T1000 (cell line): ENCODE results near the gene TEKT2.

Source experiments
- DNase-seq: peaks from one replicate; lab custom pipeline; 2025; ENCODE audit warnings: mixed read lengths; lab: John Stamatoyannopoulos, UW

Gene TEKT2

DNA sequence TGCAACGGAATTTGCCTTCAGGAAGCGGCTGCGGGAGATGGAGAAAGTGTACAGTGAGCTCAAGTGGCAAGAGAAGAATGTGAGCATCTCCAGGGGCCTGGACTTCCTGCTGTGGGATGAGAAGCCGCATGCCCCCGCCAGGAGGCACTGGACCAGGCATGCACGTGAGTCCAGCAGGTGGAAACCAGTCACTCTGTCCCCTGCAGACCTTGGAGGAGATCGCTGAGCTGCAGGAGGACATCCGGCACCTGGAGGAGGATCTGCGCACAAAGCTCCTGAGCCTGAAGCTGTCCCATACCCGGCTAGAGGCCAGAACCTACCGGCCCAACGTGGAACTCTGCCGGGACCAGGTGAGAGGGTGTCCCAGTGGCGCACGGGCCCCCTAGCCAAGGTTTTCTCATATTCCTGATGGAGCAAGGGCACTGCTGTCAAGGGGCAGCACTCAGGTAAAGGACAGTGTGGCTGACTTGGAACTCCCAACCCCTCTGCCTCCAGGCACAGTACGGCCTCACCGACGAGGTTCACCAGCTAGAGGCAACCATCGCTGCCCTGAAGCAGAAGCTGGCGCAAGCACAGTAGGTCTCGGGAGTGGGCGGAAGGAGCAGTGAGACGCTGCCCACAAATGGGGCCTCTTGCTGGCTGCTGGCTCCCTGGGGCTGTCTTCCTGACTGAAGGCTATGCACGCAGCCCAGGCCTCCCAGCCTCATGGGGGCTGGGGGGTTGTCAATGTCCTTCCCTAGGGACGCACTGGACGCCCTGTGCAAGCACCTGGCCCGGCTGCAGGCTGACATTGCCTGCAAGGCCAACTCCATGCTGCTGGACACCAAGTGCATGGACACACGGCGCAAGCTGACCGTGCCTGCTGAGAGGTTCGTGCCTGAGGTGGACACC, 3.6 kb downstream of the TEKT2 start:
- no peak for DNase-seq

DNA sequence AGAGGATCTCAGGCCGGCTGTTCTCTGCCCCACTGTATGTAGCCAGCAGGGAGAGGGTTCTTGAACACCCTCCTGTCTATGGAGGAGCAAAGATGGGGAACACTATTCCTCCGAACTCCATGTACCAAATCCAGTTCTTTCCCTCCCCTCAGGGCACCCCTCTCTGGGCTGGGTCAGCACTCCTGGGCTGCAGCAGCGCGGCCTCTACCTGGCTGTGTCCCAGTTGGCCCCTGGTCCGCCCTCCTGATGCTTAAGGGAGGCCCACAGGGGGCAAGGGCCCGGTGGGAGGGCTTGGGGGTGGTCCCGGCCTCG, 4.3 kb downstream of the TEKT2 start:
- DNase-seq, result no peak

DNA sequence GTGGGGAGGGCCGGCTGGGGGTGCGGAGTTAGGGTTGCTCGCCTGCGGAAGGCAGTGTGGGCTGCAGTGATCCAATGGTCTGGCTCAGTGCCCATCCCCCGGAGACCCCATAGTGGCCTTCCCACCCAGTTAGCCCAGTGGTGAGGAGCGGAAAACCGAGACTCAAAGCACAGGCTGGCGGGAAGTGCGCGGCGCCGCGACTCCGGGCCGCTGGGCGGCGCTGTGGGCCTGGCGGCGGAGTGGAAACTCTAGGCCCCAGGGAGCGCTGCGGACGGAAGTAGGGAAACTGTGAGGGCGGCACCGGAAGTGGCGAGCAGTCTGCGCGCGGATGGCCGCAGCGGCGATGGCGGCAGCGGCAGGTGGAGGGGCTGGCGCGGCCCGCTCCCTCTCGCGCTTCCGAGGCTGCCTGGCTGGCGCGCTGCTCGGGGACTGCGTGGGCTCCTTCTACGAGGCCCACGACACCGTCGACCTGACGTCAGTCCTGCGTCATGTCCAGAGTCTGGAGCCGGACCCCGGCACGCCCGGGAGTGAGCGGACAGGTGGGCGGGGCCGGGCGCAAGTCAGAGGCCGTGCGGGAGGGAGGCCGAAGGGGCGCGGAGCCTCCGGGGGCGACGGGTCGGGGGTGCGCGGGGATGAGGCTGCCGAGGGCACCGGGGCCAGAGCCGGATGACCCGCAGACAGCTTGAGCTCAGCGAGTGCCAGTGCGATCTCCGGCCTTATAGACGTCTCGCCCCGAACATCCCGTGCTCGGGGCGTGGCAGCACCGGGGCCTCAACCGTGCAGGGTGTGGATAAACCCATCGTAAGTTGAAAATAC, 4.9 kb downstream of the TEKT2 start, which contains the start of gene ADPRS:
Gene ADPRS (plus strand): TSS at position 316 of the 816 bp plus-strand sequence. CDS start 13 bp downstream, at position 329.
- DNase-seq, result peak; percentile 88

DNA sequence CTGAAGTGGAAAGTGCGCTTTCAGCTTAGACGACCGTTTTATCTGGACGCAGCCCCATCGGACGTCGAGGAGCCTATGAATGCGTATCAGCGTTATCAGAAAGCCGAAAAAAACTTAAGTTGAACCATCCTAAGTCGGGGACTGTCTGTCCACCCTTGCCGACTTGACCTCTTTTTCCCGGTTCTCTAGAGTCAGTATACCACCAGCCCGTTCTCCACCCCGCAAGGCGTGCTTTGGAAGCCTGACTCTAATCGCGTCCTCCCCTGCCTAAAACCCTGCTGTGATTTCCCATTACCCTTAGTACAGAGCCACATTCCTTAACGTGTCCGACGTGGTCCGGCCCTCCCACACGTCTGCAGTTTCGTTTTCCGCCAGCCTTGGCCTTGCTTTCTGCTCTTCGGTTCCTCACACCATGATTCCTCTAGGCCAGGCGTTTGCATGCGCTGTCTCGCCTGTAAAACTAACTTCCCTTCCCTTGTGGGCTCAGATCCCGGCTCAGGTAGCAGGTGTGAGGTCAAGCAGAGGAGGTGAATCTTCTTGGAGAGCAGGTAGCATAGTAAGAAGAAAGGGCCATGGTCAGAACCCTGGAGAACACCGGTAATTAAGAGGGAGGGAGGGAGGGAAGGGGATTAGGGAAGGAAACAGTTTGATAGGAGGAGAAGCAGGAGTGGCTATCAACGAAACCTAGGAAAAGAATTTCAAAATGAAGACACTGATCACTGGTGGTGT, 5.7 kb downstream of the TEKT2 start:
- no peak for DNase-seq

DNA sequence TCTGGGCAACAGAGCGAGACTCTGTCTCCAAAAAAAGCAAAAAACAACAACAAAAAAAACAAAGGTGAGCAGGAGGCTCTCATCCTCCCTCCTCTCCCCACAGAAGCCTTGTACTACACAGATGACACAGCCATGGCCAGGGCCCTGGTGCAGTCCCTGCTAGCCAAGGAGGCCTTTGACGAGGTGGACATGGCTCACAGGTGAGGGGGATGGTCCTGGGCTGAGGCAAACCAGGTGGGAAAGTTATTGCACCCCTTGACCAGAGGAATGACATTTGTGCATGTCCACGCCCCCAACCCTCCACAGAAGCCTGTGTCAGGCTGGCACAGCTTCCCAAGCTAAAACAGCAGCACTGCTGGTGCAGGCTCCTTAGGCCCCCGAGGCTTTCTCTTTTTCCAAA, 7.2 kb downstream of the TEKT2 start:
- no peak for DNase-seq

DNA sequence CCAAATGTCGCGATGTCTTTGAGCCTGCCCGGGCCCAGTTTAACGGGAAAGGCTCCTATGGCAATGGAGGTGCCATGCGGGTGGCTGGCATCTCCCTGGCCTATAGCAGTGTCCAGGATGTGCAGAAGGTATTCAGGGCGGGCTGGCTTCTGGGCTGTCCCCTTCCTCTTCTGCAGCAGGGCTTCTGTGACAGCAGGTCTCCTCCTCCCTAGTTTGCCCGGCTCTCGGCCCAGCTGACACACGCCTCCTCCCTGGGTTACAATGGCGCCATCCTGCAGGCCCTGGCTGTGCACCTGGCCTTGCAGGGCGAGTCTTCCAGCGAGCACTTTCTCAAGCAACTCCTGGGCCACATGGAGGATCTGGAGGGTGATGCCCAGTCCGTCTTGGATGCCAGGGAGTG, 7.8 kb downstream of the TEKT2 start:
- no peak for DNase-seq

DNA sequence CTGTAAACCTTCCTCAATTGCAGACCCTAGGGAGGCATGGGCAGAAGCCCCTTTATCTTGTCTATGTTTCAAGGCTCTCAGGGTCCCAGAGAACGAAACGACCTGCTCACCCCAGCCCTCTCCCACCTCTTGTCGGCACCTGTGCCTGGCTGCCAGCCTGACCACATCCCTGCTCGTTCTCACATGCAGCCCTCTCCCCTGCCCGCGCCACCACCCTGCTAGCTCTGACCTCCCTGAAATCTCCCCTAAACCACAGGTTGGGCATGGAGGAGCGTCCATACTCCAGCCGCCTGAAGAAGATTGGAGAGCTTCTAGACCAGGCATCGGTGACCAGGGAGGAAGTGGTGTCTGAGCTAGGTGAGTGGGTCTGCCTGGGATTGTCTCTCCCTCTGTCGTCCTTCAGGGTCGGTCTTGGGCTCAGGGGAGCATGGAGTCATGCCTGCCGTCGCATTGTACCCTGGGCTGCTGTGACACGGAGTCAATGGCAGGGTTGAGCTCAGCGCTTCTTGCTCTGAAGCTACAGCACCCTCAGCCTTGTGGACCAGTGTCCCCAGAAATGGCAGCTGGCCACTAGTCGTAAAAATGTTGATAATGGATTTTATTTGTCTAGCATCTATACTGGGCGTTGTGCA, 8.4 kb downstream of the TEKT2 start:
- DNase-seq, result no peak

DNA sequence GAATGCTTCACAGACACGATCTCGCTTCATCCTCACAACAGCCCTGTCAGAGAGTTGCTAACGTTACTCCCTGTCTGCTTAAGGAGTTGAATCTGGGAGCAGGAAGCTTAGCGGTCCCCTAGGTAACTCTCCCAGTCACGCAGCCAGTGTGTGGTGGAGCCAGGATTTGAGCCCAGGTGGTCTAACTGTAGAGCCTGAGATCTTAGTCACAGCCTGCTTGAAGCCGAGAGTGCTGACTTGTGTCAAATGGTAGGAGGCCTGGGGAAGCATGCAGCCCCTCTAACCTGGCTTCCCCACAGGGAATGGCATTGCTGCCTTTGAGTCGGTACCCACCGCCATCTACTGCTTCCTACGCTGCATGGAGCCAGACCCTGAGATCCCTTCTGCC, 8.9 kb downstream of the TEKT2 start:
- DNase-seq, result no peak

DNA sequence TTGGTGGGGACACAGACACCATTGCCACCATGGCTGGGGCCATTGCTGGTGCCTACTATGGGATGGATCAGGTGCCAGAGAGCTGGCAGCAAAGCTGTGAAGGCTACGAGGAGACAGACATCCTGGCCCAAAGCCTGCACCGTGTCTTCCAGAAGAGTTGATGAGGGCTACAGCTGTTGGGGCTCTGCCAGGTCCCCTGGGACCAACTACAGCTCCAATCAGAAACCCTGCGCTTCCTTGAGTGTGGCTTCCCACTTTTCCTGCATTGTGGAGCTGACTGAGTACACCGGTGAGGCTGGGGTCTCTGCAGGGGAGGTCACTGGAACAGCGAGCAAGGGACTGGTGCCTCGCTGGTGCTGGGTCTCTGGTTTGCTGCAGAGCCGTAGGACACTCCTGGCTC, 9.3 kb downstream of the TEKT2 start:
- no peak for DNase-seq

DNA sequence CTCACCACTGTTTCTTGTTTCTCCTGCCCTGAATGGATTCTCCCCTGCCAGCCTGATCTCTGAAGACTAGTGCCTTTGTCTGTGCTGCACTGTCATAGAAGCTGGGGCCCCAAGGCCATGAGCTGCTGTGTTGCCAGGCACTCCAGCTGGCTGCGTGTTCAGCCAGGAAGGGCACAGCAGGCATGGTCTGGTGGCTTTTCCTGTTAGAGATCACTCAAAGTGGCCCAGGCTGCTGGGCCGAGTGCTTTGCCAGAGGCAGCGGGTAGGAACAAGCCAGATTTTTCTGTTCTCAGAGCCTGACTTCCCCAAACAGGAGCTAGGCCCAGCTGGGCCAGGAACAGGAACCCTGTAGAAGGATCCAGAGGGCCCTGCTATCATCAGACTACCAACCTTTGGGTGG, 10.0 kb downstream of the TEKT2 start:
- DNase-seq, result no peak

DNA sequence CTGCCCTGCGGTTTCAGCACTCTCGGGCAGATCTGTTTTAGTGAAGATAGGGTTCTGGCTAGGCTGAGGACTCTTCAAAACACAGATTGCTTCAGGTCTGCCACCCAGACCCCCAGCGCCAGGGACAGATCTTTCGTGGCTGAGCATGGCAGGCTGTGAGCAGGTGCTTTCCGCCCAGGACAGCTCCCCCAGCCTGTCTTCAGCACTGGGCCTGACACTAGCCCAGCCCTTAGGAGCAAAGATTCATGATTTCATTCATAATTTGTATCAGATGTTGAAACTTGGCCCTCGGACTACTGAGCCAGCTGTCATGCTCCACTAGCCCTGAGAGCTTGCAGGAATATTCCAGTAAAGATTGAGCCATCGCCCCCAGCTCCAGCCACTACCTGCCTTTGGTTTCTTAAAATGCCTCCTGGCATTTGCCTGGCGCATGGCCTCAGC, 10.7 kb downstream of the TEKT2 start:
- DNase-seq, result no peak

DNA sequence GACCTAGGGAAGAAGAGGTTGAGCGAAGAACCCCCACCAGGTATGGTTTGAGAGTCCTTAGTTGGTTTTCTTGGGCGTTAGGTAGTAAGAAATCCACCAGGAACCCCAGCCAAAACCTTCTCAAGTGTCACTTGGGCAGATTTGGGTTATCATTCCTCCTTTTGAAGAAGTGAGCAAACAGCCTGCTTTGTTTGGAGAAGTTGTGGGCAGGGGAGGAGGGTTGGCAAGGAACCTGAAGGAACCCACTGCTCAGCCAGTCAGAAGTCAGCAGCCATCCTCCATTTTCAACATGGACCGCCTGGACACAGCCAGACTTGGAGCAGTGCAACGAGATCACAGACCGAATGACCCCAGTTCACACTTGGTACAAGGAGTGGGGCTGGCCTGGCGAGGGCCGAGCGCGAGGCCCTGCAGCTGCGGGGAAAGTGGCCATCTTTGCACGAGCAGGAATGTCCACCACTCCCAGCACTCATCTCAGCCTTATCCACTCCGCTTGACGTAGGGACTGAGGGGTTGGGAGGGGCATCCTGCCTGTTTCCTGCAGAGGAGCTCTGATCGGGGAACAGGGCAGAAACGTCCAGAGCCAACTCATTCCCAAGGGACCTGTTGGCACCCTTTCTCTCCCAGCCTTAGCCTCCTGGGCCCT, 12.0 kb downstream of the TEKT2 start:
- DNase-seq, result no peak

DNA sequence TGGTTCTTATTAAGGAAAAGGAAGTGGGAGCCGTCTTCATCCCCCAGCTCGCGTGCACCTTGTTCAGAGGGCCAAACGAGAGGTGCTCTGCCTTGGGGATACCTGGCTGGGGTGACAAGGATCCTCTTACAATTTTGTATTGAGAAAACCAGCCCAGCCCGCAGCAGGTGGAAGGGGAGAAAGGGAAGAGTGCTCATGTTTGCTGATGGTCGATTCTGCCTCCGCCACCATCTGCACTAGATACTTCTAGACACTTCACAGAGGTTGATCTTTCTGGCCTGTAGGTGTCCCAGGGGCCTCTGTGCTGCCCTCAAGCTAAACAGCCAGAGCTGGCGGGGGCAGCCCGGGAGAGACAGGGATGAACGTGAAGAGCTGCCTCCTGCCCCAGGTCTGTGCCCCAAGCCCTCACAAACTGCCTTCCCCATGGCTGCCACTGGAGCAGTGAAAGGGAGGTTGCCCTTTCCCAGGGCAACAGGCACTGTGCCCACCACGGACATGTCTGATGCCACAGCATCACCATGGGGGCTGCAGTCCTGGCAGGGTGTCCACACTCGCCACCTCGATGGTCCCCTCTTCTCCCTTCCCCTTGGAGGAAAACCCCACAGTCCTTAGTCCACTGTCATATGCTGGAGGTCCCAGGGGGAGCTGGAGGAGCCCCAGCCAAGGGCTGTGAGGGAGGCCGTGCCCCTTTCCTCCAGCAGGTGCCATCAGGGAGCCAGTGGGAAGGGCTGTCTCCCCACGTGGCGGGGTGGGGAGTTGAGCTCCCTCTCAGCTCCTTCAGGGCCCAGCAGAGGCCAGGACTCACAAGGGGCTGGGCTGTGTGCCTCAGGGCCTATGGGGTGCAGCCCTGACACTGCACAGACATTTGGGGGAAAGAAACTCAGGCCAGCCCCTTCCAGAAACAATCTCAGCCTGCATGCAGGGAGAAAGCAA, 12.9 kb downstream of the TEKT2 start:
- DNase-seq, result no peak

DNA sequence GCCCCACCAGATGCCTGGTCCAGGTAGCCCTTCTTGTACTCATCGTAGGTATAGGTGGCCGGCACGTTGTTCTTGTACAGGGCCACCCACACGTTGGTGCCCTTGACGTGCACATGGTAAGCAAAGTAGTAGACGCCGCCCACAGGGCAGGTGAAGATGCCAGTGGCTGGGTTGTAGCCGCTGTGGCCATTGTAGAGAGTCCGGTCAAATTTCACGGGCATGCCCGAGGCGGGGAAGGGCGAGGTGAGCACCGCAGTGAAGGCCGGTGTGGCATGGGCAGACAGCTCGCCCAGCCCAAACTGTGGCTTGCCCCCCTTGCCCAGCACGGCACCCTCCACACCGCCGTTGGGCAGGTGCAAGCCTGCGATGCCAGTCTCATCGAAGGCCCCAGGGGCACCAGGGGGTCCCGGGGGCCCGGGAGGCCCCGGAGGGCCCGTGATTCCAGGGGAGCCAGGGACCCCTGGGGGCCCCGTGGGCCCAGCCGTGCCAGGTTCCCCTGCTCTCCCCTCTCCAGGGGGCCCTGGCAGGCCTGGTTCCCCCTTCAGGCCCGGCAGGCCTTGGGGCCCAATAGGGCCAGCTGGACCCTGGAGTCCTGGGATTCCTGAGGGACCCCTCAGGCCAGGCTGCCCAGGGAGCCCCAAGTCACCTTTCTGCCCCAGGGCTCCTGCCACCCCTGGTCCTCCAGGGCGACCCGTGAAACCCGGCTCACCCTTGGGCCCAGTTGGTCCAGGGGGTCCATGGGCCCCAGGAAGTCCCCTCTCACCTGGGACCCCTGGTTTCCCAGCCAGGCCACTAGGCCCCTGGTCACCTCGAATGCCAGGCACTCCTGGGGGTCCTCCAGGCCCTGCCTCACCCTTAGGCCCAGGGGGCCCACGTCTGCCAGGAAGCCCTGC, 14.0 kb downstream of the TEKT2 start:
- DNase-seq, result no peak

DNA sequence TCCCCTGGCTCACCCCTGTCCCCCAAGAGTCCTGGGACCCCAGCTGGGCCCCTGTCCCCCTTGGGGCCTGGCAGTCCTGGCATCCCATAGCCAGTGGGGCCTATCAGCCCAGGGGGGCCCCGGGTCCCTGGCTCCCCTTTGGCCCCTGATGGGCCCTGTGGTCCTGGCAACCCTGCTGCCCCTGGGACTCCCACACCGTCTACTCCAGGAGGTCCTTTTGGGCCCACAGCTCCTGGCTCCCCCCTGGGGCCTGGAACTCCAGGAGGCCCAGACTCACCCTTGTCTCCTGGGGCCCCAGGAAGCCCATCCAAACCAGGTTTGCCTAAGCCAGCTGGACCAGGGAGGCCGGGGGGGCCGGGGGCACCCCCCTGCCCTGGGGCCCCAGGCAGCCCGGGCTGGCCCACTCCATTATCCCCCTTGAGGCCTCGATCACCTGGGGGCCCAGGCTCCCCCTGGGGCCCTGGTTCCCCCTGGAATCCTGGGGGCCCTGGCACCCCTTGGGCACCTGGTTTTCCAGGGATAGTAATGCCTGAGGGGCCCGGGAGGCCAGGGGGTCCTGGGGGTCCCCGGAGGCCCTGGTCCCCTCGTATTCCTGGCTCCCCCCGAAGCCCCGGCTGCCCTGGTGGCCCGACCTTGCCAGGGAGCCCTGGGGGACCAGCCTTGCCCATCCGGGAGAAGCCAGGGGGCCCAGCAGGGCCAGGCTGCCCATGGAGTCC, 14.9 kb downstream of the TEKT2 start:
- no peak for DNase-seq

DNA sequence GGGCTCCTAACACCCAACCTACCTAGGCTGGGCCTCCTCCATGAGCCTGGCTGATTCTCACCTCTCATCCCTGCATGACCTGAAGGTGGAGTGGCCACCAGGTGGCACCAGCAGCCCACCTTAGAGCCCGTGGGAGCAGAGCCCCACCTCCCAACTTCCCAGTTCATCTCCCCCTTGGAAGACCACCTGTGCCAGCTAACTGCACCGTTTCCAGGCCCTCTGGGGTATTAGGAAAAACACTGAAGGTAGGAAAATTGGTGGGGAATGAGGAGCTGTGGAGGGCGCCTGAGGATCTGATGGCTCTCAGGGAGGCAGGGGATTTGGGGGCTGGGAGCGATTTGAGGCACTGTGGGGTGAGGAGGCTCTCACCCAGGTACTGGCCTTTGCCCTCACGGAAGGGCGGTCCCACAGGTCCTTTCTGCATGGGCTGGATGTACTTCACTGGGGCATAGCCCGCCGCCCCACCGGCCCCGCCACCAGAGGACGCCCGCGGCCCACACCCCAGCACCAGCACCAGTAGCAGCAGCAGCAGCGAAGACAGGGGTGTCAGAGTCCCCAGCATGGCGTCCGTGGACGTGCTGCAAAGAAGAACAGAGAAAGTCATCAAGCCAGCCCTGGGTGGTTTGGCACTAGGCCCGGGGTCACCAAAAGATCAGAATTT, 15.9 kb downstream of the TEKT2 start:
- DNase-seq, result peak; percentile 74

DNA sequence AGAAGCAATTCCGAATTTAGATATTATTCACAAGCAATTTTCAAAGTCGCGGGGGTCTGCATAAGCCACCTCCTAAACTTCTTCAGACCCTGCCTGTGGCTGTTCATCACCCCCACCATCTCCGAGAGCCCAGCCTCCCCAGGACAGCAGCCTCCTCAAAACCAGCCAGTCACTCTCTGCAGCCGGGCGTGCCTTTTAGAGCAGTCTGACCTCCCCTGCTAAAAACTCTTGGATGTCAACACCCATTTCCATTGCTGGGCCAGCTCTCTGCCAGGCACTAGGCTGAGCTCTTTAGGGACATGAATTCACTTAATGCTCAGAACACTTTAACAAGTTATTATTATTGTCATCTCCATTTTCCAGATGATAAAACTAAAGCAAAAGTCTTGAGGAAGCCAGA, 16.5 kb downstream of the TEKT2 start:
- DNase-seq, result no peak

DNA sequence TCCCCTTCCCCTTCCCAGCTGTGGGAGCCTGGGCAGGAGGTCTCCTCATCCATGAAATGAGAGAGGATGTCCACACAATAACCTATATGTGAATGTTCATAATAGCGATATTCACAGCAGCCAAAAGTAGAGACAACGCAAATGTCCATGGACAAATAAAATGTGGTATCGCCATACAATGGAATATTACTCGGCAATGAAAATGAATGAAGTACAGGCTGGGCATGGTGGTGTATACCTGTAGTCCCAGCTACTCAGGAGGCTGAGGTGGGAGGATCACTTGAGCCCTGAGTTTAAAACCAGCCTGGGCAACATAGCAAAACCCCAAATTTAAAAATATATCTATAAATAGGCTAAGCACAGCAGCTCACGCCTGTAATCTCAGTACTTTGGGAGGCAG, 17.7 kb downstream of the TEKT2 start:
- no peak for DNase-seq
